ENCODE results near the gene SMPD3. TPM values are rescaled to one million over a fixed set of nuclear protein-coding genes. Genes with fewer than 3 reads are reported as not detected.
"Not testable (repeated sequence)": the region's sequence is repeated elsewhere in the genome, so short reads cannot be mapped to it uniquely, and the experiment has no call there.

The SMPD3 gene
- 1 to 10 TPM; 1.9 to 4.4 (median 3.5) TPM for polyA plus RNA-seq (ENCODE audit: insufficient read depth in 1 of 5, insufficient read length in 5 of 5, low replicate concordance in 1 of 5)
- long read RNA-seq, donor 1, full-length matches to known transcripts = 1 of 1 reads
- long read RNA-seq, donor 1, partial matches to known transcripts = 0 of 1 reads
- long read RNA-seq, donor 1, other reads (novel, unspliced or antisense) = 0 of 1 reads
- long read RNA-seq, donor 2, full-length matches to known transcripts = 1 of 1 reads
- long read RNA-seq, donor 2, partial matches to known transcripts = 0 of 1 reads
- long read RNA-seq, donor 2, other reads (novel, unspliced or antisense) = 0 of 1 reads
- long read RNA-seq, donor 3 = 0 reads
- long read RNA-seq, donor 4 = 0 reads
- long read RNA-seq, donor 5, full-length matches to known transcripts = 1 of 1 reads
- long read RNA-seq, donor 5, partial matches to known transcripts = 0 of 1 reads
- long read RNA-seq, donor 5, other reads (novel, unspliced or antisense) = 0 of 1 reads
- long read RNA-seq, donor 6 = 0 reads
- long read RNA-seq, donor 7 = 0 reads
- long read RNA-seq, donor 8 = 0 reads

- peak; percentile 95 to 97 for DNase-seq
These were observed at the start of gene SMPD3 for GRCh38 chr16:68448360-68448970. TSS of gene SMPD3 (minus strand) at chr16:68448508. CDS start at chr16:68372181, 76,327 bp downstream.

- no peak for DNase-seq
These were observed 48.4 kb upstream of the SMPD3 start for GRCh38 chr16:68496689-68497088.

DNA sequence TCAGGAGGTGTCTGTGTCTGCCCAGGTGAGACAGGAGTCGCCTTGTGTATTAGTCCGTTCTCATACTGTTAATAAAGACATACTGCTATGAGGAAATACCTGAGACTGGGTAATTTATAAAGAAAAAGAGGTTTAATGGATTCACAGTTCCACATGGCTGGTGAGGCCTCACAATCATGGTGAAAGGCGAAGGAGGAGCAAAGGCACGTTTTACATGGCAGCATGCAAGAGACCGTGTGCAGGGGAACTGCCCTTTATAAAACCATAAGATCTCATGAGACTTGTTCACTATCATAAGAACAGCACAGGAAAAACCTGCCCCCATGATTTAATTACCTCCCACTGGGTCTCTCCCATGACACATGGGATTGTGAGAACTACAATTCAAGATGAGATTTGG is 46.0 kb upstream of the SMPD3 start:
- DNase-seq = not testable (repeated sequence)

GRCh38 chr16:68493412-68494070 is 45.2 kb upstream of the SMPD3 start:
- no peak for DNase-seq

GRCh38 chr16:68492543-68493411 is 44.5 kb upstream of the SMPD3 start:
- DNase-seq = no peak

DNA sequence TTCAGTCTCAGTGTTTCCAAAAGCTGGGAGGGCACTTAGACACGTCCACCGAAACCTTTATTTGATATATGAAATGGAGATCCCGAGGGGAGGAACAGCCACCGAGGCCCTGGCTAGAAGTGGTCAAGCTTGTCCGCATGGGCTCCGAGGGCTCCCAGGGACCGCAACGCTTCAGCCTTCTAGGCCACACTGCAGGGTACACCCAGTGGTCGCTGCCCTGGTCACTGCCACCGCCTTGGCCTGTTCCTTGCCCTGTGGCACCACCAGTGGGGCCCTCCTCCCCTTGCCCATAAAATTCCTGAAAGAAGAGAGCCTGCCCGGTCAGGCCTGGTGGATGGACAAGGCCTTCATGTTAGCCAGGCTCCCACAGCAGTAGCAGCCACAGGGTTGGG is 43.8 kb upstream of the SMPD3 start:
- no peak for DNase-seq

DNA sequence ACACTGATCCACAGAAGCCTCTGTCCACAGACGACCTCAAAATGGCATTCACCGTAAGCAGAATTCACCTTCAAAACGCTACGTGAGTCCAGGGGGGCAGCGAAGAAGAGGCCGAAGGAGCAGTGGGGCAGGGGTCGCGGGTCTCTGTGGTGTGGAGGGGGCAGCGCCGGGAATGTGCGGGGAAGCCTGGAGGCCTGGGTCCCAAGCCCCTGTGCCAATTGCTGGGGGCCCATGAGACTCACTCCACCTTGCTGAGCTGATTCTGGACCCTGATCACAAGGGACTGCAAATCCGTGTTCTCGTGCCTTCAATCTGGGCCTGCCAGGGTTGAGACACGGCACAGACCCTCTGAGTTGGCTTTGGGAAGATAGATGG is 43.3 kb upstream of the SMPD3 start:
- no peak for DNase-seq

DNA sequence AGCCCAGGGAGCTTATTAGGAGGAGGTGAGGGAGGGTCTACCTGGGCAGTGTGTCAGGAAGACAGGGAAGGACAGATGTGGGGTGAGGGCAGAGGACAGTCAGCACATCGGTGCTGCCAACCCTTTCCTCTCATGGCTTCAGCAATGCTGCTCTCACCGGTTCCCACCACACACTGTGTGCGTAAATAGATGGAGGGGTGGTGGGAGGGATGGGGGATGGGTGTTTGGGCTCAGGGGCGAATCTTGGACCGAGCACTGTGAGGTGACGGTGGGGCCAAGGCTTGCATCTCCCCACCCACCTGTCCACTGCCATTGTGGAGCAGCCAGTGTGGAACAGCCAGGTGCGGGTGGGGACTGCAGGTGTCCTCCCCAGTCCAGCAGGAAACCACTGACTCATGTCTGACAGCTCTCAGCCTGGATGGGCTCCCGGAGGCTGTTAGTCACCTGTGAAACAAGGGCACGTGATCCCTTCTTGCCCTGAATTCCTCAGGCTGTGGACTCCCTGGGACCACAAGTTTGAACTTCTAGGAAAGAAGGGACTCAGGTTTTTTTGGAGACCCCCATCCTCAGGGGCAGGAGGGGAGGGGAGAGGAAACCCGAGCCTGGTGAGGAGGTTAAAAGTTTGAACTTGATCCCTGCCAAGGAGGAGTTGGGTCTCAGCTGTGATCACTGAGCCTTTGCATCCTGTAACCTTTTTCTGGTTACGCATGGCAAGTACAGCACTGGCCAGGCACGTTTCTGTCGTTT is 42.7 kb upstream of the SMPD3 start:
- DNase-seq = no peak

DNA sequence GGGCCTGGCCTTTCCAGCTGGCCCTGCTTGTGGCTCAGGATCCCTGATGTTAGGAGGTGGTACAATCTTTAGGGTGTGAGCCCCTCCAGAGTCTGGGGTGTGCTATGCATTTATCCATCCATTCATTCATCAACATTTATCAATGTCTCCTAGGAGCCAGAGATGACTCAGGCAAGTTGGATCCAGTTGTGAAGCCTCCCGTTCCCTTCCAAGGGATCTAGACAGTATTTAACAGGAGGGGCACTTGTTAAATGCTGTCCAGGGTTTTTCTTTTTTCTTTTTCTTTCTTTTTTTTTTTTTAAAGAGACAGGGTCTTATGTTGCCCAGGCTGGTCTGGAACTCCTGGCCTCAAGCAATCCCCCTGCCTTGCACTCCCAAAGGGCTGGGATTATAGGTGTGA is 42.0 kb upstream of the SMPD3 start:
- DNase-seq = no peak

DNA sequence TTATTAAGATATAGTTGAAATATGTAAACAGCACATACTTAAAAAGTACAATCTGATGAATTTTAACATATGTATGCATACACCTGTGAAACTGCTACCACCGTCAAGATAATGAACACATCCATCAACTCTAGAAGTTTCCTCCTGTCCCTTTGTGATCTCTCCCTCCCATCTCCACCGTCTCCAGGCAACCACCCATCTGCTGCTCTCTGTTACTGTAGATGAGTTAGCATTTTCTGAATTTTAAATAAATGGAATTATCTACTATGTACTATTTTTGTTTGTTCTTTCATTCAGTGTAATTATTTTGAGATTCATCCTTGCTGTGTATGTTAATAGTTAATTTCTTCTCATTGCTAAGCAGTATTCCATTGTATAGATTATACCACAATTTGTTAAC is 40.2 kb upstream of the SMPD3 start:
- DNase-seq = no peak

DNA sequence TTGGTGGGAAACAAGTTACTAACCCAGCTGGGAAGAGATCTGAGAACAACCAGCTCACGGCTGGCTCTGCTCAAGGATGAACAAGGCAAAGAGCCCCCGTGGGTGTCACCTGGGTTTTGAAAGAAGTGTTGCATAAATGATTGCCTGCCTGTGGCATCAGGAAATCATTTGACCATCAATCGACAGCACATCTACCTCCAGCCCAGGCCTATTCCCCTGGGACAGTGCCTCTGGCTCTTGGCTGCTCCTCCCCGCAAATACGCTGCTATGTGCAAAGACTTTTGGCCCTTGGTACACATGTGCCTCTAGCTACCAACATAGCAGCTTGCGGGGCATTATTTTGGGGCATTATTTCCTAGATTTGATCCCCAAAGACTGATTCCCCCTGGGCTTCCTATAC is 39.4 kb upstream of the SMPD3 start:
- DNase-seq = no peak

DNA sequence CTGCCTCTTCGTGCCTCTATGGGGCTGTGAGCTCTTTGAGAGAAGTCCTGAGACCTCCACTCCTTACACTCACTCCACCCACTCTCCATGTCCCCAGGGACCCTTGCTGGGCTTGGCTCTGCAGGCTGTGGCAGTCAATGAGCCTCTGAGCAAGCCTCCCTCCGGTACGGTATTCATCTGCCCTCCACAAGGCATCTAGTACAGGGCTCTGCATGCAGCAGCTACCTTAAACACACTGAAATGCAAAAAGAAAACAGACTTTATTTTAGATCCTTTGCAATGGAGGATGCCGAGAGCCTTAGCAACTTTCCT is 38.9 kb upstream of the SMPD3 start:
- no peak for DNase-seq

DNA sequence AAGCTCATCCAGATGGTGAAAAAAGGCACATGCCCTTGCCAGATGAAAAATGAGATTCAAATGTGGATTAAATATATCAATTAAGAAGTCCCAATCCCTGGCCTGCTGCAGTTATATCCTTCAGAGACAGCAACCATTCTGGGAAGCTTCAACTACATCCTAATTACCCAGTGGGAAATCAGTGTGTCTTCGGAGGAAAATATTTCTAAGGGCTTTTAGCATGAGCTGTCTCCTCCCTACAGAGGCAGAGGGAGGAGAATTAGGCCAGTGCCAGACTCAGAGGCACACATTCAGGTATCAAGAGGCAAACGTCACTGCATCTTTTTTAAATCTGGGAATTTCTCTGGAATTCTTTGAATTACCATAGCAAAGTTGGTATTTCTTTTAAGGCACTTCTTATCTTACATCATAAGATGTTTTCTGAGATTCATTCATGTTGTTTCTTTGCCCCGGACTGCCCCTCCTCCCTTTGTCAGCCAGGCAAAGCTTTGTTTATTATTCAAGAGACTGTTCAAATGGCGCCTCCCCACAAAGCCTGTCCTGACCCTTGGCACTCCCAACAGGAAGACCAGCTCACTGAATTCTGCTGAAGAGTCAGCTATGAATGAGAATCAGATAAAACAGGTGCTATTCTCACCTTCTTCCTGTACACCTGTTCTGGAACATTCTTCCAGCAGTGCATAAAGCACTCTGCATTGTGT is 38.3 kb upstream of the SMPD3 start:
- no peak for DNase-seq

- no peak for DNase-seq
These were observed 33.3 kb upstream of the SMPD3 start for GRCh38 chr16:68481636-68482035.

DNA sequence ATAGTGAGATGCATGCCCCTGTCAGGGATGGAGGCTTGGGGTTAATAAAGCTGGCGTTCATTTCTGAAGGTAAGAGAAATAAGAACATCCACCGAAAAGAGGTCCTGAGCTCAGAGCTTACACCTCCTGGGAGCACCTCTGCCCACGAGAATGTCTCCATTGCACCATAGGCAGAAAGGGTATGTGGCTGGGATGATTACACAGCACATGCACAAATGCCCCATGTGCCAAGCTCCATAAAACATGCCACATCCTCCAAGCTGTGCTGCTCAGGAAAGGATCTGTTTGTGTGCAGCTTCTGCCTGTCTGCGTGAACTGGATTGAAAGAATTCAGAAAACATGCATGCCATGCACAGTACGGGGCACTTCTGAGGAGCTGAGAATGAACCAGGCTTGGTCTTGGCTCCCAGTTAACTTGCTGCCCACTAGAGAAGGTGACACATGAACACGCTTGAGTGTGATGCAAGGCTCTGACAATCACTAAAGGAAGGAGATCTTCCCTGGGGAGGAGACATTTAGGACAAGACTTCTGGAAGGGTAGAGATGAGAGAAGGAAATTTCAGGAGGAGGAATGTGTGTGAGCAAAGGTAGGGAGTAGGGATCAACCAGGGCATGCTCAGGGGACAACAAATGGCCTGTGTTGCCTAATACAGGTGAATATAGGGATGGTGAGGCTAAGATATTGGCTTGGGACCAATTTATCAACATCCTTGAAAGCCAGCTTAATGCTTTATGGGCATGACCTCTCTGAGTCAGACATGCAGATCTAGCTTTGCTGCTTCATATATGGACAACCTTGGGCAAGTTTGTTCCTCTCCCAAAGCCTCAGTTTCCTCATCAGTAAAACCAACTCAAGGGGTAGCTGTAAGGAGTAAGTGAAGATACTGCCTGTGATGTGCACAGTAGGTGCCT is 32.0 kb upstream of the SMPD3 start:
- no peak for DNase-seq

DNA sequence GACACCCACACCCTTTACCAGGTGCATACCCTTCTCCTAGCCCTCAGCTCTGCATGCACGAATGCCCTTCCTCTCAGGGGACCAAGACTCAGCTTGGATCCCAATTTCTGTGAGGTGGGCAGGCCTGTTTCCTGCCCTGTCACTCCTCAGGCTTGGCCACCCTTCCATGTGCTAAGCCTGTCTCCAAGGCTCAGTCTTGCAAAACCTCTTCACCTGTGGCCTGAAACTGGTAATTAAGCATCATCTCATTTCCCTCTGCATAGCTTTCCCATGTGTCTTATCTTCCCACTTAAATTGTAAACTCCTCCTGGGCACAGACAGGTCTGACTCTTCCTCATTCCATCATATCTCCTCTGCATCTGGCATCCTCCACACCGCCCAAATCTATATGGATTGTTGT is 31.0 kb upstream of the SMPD3 start:
- DNase-seq = no peak

GRCh38 chr16:68478526-68479250 is 30.4 kb upstream of the SMPD3 start:
- DNase-seq = no peak

- DNase-seq = no peak
These were observed 26.8 kb upstream of the SMPD3 start for GRCh38 chr16:68475071-68475470.
